GM18508 (cell line): Measurements from ENCODE around the gene EFEMP2.

Experiments used
- ATAC-seq: cut with Tn5 transposase; IDR thresholded peaks from one replicate; pipeline ENCODE4 v1.9.1; 2021; ENCODE audit warnings: moderate number of reproducible peaks; ENCODE audit not compliant: insufficient read depth, unreplicated experiment

Gene EFEMP2

GRCh38 chr11:65885808-65886536 lies 13.4 kb upstream of the EFEMP2 start:
- ATAC-seq, result no peak

DNA sequence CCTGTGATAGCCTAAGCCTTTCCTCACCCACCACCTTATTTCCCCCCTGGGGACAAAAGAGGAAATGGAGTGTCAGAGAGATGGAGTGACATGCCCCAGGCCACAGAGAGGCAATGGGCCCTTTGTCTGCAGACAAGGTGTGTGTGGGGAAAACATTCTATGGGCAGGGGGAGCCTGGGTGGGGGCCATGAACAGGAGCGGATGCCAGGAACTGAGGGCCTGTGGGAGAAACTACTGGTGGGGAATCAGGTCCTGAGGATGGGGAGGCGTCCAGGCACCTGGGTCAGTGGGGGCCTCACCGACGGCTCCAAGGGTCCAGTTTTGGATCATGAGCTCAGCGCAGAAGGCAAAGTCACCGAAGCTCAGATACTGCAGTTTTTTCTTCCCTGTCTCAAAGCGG lies 12.6 kb upstream of the EFEMP2 start:
- no peak for ATAC-seq

- no peak for ATAC-seq
Observed at GRCh38 chr11:65884716-65885092, 12.1 kb upstream of the EFEMP2 start.

DNA sequence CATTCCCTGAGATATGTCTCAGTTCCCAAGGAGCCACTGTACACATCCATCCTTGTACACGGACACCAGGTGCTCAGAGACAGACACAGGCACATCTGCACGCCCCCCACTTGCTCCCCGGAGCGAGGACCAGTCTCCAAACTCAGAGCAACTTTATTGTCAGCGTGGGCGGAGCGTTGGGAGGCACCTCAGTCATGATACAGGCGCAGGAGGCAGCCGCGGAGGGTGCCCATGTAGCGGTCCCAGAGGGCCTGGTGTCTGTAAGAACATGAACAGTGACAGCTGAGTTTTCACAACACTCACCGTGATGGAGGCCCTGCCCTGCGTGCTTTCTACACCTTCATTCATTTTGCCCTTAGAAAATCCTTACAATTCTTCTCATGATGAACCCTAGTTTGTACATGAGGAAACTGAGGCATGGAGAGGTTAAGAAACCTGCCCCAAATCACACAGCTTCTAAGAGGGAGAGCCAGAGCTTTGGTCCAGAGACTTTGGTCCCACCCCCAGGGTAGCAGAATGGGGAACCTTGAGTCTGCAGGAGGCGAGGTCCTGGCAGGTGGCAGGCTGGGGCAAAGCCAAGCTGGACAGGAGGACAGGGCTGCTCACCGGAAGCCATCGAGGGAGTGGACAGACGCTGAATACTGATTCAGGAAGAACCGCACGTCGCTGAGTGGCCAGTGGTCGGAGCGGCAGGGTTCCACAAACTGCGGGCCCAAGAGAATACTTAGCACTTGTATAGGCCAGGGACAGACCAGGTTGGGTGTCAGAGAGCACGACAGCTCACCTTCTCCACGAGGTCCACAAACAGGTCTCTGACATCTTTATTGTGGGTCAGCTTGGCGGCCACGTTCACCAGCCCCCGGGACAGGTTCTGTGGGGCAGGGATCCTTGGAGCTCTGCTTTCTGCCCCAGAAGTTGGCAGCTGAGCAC lies 11.5 kb upstream of the EFEMP2 start:
- ATAC-seq, result no peak

GRCh38 chr11:65883058-65883761 lies 10.6 kb upstream of the EFEMP2 start:
- no peak for ATAC-seq

DNA sequence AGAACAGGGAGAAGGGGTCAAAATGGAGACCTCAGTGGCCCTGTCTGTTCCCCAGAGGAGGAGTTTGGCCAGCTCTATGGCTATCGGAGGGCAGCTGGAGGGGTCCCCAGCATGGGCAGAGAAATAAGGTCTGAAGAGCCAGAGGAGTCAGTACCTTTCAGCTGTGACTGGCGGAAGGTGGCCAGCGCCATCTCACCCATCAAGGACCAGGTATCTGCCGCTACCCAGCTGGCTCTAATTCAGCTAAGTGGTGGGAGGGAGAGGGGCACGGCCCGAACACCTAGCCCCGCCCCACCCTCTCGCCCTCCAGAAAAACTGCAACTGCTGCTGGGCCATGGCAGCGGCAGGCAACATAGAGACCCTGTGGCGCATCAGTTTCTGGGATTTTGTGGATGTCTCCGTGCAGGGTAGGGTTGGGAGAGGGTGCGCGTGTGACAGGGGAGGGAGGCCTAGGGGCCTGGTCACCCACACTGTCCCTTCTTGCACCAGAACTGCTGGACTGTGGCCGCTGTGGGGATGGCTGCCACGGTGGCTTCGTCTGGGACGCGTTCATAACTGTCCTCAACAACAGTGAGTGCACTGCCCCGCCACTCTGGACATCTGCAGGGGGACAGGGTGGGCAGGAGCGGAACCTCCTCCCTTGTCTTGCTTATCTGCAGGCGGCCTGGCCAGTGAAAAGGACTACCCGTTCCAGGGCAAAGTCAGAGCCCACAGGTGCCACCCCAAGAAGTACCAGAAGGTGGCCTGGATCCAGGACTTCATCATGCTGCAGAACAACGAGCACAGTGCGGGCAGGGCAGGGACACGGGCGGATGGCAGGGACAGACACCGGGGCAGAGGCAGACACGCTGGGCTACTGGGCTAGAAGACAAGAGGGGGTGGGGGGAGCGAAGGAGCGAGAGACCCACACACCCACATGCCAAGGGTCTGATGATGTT lies 9.8 kb upstream of the EFEMP2 start:
- no peak for ATAC-seq

DNA sequence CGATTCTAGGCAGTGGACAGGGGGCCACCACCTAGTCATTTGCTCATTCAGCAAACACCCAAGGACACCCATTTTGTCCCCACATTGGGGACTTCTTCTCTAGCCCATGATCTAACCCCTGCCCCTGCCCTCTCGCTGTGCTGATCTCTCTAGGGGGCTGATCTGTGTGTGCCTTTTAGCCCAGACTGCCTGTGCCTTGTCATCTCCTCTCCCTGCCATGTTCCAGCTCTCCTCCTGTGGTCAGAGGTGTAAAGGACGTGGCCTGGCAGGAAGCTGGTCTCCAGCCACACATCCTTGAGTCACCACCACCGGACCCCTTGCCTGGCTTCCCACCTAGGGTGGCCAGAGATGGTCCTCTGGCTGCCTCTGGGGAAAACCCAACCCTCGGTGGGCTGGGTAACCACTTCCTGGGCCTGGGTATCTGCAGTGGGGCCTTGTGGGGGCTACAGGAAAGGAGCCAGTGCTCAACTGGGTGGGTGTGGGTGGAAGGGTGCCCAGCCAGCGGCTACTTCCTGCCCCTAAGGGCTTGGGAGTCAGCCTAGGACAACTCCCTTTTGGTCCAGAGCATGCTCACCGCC lies 8.3 kb upstream of the EFEMP2 start:
- ATAC-seq, result no peak

- no peak for ATAC-seq
Observed at GRCh38 chr11:65880027-65880426, 7.4 kb upstream of the EFEMP2 start.

DNA sequence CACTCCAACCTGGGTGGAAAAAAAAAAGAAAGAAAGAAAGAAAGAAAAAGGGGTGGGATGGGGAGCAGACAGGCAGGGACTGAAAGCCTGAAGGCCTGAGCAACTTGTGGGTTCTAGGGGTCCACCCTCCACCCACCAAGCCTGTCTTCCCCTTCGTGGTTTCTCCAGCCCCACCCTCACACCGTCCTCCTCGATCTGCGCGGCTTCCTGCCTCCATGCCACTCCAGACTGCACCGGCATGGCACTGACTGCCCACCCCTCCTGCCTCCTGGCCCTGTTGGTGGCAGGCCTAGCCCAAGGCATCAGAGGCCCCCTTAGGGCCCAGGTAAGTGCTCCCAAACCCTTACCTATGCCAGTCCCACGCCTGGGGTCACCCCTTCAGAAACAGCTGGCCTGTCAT lies 7.0 kb upstream of the EFEMP2 start, which contains the start of gene CTSW:
TSS of gene CTSW (plus strand) at position 221 of the 400 bp plus-strand sequence. CDS start at position 239, 18 bp downstream.
- no peak for ATAC-seq

DNA sequence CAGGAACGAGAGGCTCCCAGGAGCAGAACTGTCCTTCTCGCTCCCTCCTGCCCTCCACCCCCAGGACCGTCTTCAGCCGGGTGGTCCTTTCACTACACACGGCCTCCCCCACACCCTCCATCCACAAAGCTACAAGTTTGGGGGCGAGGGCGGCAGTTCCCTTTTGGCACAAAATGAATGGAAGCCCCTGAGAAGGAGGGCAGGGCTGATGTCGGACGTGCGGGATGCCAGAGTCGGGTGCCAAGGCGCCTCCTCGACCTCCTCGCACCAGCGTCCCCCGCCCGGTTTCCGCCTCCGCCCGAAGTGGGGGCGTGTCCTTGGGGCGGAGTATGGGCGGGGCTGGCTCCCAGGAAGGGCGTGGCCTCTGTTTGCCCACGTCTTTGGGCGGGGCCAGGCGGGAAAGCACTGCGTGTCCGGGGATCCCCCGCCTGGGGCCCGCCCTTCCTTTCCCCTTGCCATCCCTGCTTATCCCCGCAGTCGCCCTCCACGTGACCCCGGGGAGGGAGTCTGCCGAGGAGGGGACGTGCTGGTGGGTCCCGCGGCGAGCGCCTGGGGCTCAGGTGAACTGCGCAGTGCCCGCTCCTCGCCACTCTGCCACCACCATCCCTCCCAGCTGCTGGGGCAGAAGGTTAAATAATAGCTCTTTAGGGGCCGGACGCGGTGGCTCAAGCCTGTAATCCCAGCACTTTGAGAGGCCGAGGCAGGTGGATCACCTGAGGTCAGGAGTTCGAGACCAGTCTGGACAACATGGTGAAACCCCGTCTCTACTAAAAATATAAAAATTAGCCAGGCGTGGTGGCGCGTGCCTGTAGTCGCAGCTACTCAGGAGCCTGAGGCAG lies 937 bp upstream of the EFEMP2 start:
- ATAC-seq, result no peak

DNA sequence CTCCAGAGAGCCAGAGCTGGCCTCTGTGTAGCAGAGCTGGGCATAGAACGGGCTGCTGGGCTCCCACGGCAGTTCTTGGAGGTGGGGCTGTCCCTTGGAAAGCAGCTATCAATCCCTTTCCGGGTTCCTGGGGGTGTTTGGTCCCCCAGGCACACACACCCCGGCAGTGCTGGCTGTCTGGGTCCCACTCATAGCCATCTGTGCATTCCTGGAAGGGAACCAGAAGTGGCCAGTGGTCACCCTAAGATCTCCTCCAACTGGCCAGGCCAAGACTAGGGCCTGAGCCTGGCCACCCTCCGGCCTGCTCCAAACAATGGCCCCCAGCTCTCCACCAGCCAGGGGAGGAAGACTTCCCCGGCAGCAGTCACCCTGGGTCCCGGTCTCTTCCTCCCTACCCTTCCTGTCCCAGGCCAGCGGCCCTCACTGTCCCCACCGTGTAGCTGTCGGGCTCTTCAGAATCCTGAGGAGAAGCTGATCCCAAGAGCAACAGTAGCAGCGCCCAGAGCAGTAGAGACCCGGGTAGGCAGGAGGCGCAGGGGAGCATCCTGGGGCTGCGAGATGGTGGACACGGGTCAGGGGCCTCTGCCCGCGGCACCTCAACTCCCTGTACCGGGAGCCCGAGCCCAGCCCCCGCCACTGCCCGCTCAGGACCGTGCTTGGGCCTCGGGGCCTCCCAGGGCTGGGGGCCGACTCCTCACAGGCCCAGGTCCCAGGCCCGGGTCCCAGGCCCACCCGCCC lies 620 bp downstream of the EFEMP2 start:
- no peak for ATAC-seq

DNA sequence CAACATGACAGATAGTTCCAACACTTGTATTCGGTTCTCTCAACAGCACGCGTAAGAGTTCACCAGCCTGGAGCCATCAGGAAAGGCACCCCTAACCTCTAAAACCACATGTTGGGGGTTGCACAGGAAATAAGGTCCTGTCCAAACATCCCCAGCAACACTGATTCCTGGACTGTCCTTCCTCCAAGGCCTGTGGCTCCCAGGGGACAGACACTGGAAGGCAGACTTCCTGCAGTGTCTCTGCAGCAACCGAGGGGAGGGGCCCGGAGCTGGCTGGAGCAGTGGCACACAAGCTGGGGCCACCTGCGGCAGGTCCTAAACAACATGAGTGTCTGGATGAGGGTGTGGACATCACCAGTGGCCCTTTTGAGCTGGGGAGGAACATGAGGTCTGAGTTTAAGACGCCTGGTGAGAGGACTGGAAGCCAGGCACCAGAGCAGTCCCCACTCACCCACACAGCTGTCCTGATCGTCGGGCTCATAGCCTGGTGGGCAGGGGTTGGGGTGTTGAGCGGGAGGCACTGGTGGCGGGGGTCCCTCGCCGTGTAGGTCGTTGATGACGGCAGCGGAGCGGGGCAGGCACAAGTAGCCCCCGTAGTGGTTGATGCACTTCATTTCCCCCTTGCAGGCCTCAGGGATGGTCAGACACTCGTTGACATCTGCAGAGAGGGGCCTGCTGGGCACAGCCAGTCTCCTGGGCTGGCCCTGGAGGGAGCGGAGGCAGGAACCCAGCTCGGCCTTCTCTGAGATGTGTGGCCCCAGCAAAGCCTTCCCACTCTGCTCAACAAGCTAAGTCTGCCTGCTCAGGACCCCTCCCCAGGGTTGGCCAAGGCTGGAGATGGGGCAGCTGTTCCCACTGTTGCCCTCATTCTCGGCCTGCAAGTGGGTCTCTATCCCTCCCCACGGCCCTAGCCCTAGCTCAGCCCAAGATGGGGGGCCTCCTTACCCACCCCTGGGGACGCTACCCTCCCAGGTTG lies 1.6 kb downstream of the EFEMP2 start:
- no peak for ATAC-seq

GRCh38 chr11:65870307-65870658 lies 2.3 kb downstream of the EFEMP2 start:
- ATAC-seq, result no peak

GRCh38 chr11:65869643-65870306 lies 2.8 kb downstream of the EFEMP2 start:
- ATAC-seq, result no peak

DNA sequence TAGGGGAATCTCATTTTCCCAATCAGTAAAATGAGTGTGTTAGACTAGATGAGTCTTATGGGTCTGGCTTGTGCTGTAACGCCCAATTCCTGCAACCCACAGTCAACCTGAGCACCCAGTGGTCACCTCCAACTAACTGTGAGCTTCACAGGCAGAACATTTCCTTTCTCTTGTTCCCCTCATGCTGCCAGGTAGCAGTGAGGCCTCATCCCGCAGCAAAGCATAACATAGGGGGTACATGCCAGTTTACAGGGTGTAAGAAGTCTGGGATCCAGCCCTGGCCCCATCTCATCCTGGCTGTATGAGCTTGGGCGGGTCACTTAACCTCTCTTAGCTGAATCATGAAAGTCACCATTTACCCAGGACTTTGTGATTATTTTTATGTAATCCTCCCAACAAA lies 3.7 kb downstream of the EFEMP2 start:
- ATAC-seq, result no peak

DNA sequence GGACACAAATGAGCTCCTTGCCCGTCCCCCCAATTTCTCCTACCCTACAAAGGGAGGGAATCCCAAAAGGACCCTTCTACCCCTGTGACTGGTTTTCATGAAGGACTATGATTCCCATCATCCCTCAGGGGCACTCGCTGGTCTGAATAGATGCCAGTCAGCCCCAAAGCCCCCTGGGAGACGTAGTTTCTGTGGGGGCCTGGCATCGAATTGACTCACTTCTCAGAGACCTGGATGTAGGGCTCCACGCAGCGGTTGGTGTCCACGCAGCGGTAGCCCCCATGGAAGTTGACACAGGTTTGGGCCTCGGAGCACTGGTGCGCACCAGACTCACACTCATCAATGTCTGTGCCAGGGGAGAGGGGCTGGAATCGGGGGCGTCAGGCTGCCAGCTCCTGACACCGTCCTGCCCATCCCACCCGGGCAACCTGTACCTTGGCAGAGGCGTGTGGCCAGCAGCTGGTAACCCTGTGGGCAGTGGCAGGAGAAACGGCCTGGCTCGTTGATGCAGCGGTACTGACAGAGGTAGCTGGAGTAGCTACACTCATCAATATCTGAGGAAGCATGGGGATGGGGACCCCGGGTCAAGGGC lies 4.4 kb downstream of the EFEMP2 start:
- no peak for ATAC-seq
